GM12872 (cell line): Measurements from ENCODE around the gene ARHGAP45.

Experiments used
- CTCF ChIP-seq: IDR thresholded peaks from 3 replicates; pipeline ENCODE4 v1.5.1; 2011; ENCODE audit warnings: low read depth, mild to moderate bottlenecking, low read length, moderate library complexity; ENCODE audit not compliant: insufficient read depth

Gene ARHGAP45

GRCh38 chr19:1080360-1081161 lies 13.6 kb downstream of the ARHGAP45 start:
- no peak for TF ChIP-seq CTCF

- TF ChIP-seq CTCF = no peak
Measured at GRCh38 chr19:1081301-1082164, 14.6 kb downstream of the ARHGAP45 start.

GRCh38 chr19:1082165-1082927 lies 15.4 kb downstream of the ARHGAP45 start:
- no peak for TF ChIP-seq CTCF

- TF ChIP-seq CTCF = no peak
Measured at GRCh38 chr19:1082928-1083816, 16.2 kb downstream of the ARHGAP45 start.

GRCh38 chr19:1084024-1084868 lies 17.3 kb downstream of the ARHGAP45 start:
- no peak for TF ChIP-seq CTCF

GRCh38 chr19:1085053-1085658 lies 18.2 kb downstream of the ARHGAP45 start:
- TF ChIP-seq CTCF = no peak
